Suprapubic skin (tissue), 4 donors: Measurements from ENCODE around the gene ASTN2. TPM values are rescaled to one million over a fixed set of nuclear protein-coding genes. Genes with fewer than 3 reads are reported as not detected.

Experiments used
- DNase-seq, 2 donors: peaks; one replicate each; pipeline ENCODE4 v3.0.0-alpha.2; 2019; ENCODE audit warnings: low spot score in 2 of 2
- H3K27ac ChIP-seq: fragments of 200-600 bp; sonication (generic); one replicate; pipeline ENCODE4 v1.5.1; 2019
- H3K27me3 ChIP-seq: fragments of 200-600 bp; sonication (generic); one replicate; pipeline ENCODE4 v1.5.1; 2019
- H3K36me3 ChIP-seq: fragments of 200-600 bp; sonication (generic); one replicate; pipeline ENCODE4 v1.5.1; 2019
- H3K4me1 ChIP-seq: fragments of 200-600 bp; sonication (generic); one replicate; pipeline ENCODE4 v1.5.1; 2019
- H3K4me3 ChIP-seq: fragments of 200-600 bp; sonication (generic); one replicate; pipeline ENCODE4 v1.5.1; 2019; ENCODE audit warnings: mild to moderate bottlenecking
- H3K9me3 ChIP-seq: fragments of 200-600 bp; sonication (generic); one replicate; pipeline ENCODE4 v1.5.1; 2019
- EP300 ChIP-seq: sonication (generic); formaldehyde crosslinking; IDR thresholded peaks from one replicate; pipeline ENCODE4 v1.6.1; 2017; ENCODE audit warnings: antibody characterized with exemption
- POLR2A ChIP-seq, 2 donors: fragments of 450-650 bp; IDR thresholded peaks; one replicate each; pipeline ENCODE4 v1.6.1; 2017; ENCODE audit warnings: antibody characterized with exemption in 2 of 2, mild to moderate bottlenecking in 2 of 2, moderate library complexity in 2 of 2
- POLR2AphosphoS5 ChIP-seq, 3 donors: sonication (generic); formaldehyde crosslinking; IDR thresholded peaks; one replicate each; pipeline ENCODE4 v1.6.1; 2017; ENCODE audit warnings: antibody characterized with exemption in 3 of 3
- WGBS: methylation state at CpG from one replicate; pipeline ENCODE4 v1.1.5; 2018; 5-methylcytosine and 5-hydroxymethylcytosine counted together
- total RNA-seq, 4 donors: library from RNA; depleted of rRNA; stranded (reverse); fragments of >200 nt; gene quantifications; one replicate each; pipeline ENCODE4 v1.1.0, GENCODE V29; 2016
- TF ChIP-seq, protein P1 (sequence below), 2 donors: fragments of 200-600 bp in 1 of 2; fragments of 450-650 bp in 1 of 2; sonication (generic) in 1 of 2; IDR thresholded peaks; one replicate each; pipeline ENCODE4 v1.5.1; 2016 to 2019; ENCODE audit warnings: antibody characterized with exemption in 2 of 2, mild to moderate bottlenecking in 1 of 2, moderate library complexity in 1 of 2

Gene ASTN2
- total RNA-seq, 4 donors from 2014 or later: 2.0 to 6.9 (median 3.8) TPM

DNA sequence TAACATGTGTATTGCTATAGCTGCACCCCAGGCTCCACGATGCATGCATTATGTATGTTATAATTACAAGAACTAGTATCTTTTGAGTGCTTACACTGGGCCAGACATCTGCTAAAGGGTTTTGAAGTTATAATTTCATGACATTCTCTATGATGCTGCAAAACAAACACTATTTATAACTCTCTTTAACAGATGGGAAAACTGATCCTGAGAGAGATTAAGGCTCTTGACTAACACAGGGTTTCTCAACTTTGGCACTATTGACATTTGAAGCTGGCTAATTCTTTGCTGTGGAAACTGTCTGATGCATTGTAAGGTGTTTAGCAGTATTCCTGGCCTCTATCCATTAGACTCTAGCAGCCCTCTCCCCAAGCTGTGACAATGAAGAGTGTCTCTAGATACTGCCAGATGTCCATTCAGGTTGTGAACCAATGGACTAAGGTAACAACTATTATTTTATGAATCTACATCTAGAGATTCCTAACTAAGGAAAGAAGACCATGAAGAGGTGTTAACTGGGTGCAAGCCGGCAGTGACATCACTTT lies 258.6 kb downstream of the ASTN2 start:
- Histone ChIP-seq H3K27me3 (no peaks in the 10 kb centered on the region), H3K4me3 (no peak overlapping the region), H3K9me3 (no peaks in the 10 kb centered on the region), H3K36me3 (no peaks in the 10 kb centered on the region), H3K4me1 (no peaks in the 10 kb centered on the region), H3K27ac (no peak overlapping the region)
- no peak for DNase-seq
- 33% methylated on average over 2 of the region's 2 CpGs for WGBS
- TF ChIP-seq POLR2A (IDR thresholded peaks at IDR 0.05) (no peak), EP300 (no peak), POLR2AphosphoS5 (IDR thresholded peaks at IDR 0.05) (no peak)
- TF ChIP-seq, protein P1, sequence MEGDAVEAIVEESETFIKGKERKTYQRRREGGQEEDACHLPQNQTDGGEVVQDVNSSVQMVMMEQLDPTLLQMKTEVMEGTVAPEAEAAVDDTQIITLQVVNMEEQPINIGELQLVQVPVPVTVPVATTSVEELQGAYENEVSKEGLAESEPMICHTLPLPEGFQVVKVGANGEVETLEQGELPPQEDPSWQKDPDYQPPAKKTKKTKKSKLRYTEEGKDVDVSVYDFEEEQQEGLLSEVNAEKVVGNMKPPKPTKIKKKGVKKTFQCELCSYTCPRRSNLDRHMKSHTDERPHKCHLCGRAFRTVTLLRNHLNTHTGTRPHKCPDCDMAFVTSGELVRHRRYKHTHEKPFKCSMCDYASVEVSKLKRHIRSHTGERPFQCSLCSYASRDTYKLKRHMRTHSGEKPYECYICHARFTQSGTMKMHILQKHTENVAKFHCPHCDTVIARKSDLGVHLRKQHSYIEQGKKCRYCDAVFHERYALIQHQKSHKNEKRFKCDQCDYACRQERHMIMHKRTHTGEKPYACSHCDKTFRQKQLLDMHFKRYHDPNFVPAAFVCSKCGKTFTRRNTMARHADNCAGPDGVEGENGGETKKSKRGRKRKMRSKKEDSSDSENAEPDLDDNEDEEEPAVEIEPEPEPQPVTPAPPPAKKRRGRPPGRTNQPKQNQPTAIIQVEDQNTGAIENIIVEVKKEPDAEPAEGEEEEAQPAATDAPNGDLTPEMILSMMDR (IDR thresholded peaks at IDR 0.05): no peak

DNA sequence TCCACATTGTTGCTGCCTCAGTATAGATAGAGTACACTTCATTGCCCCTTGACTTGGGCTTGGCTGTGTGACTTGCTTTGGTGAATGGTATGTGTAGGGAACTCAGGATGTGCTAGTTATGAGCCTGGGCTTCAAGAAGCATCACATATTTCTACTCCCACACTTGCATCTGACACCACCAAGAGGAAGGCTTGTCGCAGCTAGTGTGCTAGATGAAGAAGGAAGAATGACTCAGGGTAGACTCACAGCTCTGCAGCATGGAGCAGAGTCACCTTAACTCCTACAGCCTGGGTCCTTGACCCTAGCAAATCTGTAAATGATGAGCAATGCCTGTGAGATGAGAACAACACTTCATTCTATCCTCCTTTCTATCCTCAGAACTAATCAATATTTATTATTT lies 261.8 kb downstream of the ASTN2 start:
- no peaks in the 10 kb centered on the region for H3K4me1 ChIP-seq
- no peak overlapping the region for H3K27ac ChIP-seq
- H3K9me3 ChIP-seq: no peaks in the 10 kb centered on the region
- no peaks in the 10 kb centered on the region for H3K36me3 ChIP-seq
- no peak for DNase-seq
- H3K27me3 ChIP-seq: no peaks in the 10 kb centered on the region
- TF ChIP-seq, protein P1 (IDR thresholded peaks at IDR 0.05): no peak
- no peak for TF ChIP-seq EP300
- no peak for TF ChIP-seq POLR2A (IDR thresholded peaks at IDR 0.05)
- TF ChIP-seq POLR2AphosphoS5 (IDR thresholded peaks at IDR 0.05): no peak
- 75% methylated on average over 1 of the region's 1 CpG for WGBS
- H3K4me3 ChIP-seq: no peak overlapping the region

DNA sequence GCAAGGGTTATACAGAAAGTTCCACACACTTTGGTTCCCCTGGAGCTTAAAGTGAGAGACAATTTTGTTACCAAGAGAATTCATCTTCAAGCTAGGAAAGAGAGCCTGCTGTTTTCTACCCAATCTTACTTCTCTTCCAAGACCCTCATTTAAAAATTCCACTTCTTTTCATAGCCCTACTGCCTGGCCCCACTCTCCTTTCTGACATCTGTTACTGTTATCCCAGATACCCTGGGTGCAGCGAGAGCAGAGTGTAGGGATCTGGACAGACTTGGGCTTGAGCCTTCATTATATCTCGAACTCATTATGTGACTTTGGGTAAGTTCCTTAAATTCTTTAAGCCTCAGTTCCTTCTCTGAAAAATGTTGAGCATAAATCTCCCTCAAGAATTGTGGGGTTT lies 263.1 kb downstream of the ASTN2 start:
- no peaks in the 10 kb centered on the region for H3K4me1 ChIP-seq
- no peaks in the 10 kb centered on the region for H3K27me3 ChIP-seq
- H3K9me3 ChIP-seq: no peaks in the 10 kb centered on the region
- H3K27ac ChIP-seq: no peak overlapping the region
- H3K36me3 ChIP-seq: no peaks in the 10 kb centered on the region
- TF ChIP-seq POLR2A (IDR thresholded peaks at IDR 0.05) (no peak), POLR2AphosphoS5 (IDR thresholded peaks at IDR 0.05) (no peak), EP300 (no peak)
- TF ChIP-seq, protein P1 (IDR thresholded peaks at IDR 0.05): no peak
- no peak for DNase-seq
- 68% methylated on average over 2 of the region's 2 CpGs for WGBS
- H3K4me3 ChIP-seq: no peak overlapping the region

DNA sequence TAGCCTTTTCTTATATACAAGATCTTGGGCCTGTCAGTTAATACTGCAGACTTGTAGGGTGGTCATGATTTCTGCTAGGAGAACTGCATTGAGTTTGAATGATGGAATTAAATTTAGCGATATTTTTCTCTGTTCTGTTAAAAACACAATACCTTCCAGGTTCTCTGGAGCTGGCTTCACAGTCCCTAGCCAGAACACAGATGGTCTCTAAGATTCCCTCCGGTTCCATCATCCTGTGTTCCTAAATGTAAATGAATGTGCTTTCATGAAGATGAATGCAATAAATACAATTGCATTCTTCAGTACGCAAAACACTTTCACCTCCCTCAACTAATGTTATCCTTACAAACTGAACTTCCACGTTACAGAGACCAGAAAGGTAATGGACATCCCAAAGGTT lies 264.9 kb downstream of the ASTN2 start:
- DNase-seq: no peak
- H3K27ac ChIP-seq: no peak overlapping the region
- no peak for TF ChIP-seq POLR2AphosphoS5 (IDR thresholded peaks at IDR 0.05)
- TF ChIP-seq EP300: no peak
- TF ChIP-seq, protein P1 (IDR thresholded peaks at IDR 0.05): no peak
- TF ChIP-seq POLR2A (IDR thresholded peaks at IDR 0.05): no peak
- 93% methylated on average over 4 of the region's 4 CpGs for WGBS
- no peak overlapping the region for H3K4me3 ChIP-seq
- no peaks in the 10 kb centered on the region for H3K27me3 ChIP-seq
- H3K4me1 ChIP-seq: no peaks in the 10 kb centered on the region
- no peaks in the 10 kb centered on the region for H3K36me3 ChIP-seq
- H3K9me3 ChIP-seq: no peaks in the 10 kb centered on the region

DNA sequence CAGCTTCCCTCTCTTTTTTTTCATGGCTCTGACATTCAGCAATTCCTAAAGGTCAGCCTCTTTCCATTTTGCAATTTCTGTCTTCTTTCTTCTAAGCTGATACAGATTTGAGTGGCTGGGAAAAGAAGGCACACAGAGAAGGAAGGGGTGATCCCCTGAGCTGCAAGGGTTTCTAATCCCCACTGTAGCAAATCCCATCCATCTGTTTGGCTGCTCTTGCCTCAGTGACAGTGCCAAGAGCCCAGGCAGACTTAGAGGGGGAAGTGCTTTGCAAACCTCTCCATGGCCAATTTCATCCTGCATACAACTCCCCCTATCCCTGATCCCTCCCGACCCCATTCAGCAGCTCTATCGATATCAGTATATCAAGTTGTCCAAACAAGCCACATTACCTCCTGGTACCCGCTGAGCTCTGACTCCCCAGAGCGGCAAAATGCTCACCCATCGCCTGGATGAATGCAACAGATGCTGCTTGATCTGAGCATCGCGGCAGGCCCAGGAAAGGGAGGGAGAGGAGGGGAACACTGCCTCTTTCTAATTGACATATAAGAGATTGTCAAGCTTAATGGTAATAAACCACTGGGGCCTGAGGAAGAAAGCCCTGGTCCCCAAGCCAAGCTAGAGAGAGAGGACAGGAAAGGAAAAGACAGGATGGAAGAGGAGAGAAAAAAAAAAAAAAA lies 268.9 kb downstream of the ASTN2 start:
- H3K27ac ChIP-seq: no peak overlapping the region
- H3K4me1 ChIP-seq: no peaks in the 10 kb centered on the region
- DNase-seq: no peak
- H3K27me3 ChIP-seq: no peaks in the 10 kb centered on the region
- H3K36me3 ChIP-seq: no peaks in the 10 kb centered on the region
- 77% methylated on average over 7 of the region's 7 CpGs for WGBS
- H3K4me3 ChIP-seq: no peak overlapping the region
- H3K9me3 ChIP-seq: no peaks in the 10 kb centered on the region
- TF ChIP-seq, protein P1 (IDR thresholded peaks at IDR 0.05): no peak
- no peak for TF ChIP-seq EP300
- TF ChIP-seq POLR2AphosphoS5 (IDR thresholded peaks at IDR 0.05): no peak
- TF ChIP-seq POLR2A (IDR thresholded peaks at IDR 0.05): no peak
